Natural killer cell (primary cell): ENCODE measurements around the gene BEST2. TPM values are rescaled to one million over a fixed set of nuclear protein-coding genes. Genes with fewer than 3 reads are reported as not detected.

ENCODE experiments used
- ATAC-seq, 3 donors: fragments of 150-1000 bp in 2 of 3; fragments of 200-7000 bp in 1 of 3; cut with Tn5 transposase; 1 replicate in 1 of 3; 2 replicates in 2 of 3; pipeline ENCODE4 v1.10.0; 2021; ENCODE audit warnings: mild to moderate bottlenecking in 2 of 3, moderate library complexity in 2 of 3
- DNase-seq, 2 donors: peaks; one replicate each; pipeline versions ENCODE4 v3.0.0 to v3.0.0-alpha.2; 2013 to 2021; ENCODE audit warnings: mixed read lengths in 1 of 2
- H3K27ac ChIP-seq: one replicate; pipeline ENCODE4 v1.5.1; 2013; ENCODE audit warnings: mild to moderate bottlenecking, low read length
- H3K27me3 ChIP-seq: one replicate; pipeline ENCODE4 v1.6.1; 2013; ENCODE audit warnings: low read length; ENCODE audit not compliant: control insufficient read depth, insufficient read depth
- H3K36me3 ChIP-seq: one replicate; pipeline ENCODE4 v1.6.1; 2013; ENCODE audit warnings: low read length; ENCODE audit not compliant: control insufficient read depth, insufficient read depth
- H3K4me1 ChIP-seq: one replicate; pipeline ENCODE4 v1.6.1; 2013; ENCODE audit warnings: low read length; ENCODE audit not compliant: control insufficient read depth, insufficient read depth
- H3K4me3 ChIP-seq: one replicate; pipeline ENCODE4 v1.5.1; 2013; ENCODE audit warnings: low read length
- H3K9me3 ChIP-seq: one replicate; pipeline ENCODE4 v1.6.1; 2013; ENCODE audit warnings: low read length; ENCODE audit not compliant: control insufficient read depth, insufficient read depth
- H3K27ac Mint-ChIP-seq, 2 donors: one replicate each; pipeline ENCODE4 v1.8.0; 2022; ENCODE audit warnings: mild to moderate bottlenecking in 2 of 2, mixed read lengths in 2 of 2, moderate library complexity in 1 of 2
- H3K27me3 Mint-ChIP-seq, 2 donors: one replicate each; pipeline ENCODE4 v1.8.0; 2022; ENCODE audit warnings: low read depth in 2 of 2, mixed read lengths in 2 of 2
- H3K36me3 Mint-ChIP-seq: one replicate; pipeline ENCODE4 v1.8.0; 2022; ENCODE audit warnings: mixed read lengths
- H3K4me1 Mint-ChIP-seq, 2 donors: one replicate each; pipeline ENCODE4 v1.8.0; 2022; ENCODE audit warnings: mixed read lengths in 2 of 2
- H3K4me3 Mint-ChIP-seq: one replicate; pipeline ENCODE4 v1.8.0; 2022; ENCODE audit warnings: mild to moderate bottlenecking, moderate library complexity, mixed read lengths
- H3K9me3 Mint-ChIP-seq, 2 donors: one replicate each; pipeline ENCODE4 v1.8.0; 2022; ENCODE audit warnings: mixed read lengths in 2 of 2
- CTCF ChIP-seq: fragments of 200-600 bp; IDR thresholded peaks from one replicate; pipeline ENCODE4 v1.8.0; 2022; ENCODE audit warnings: antibody characterized with exemption
- WGBS: methylation state at CpG from one replicate; pipeline ENCODE4 v1.1.7; 2013; ENCODE audit warnings: missing lambda C conversion rate; ENCODE audit not compliant: insufficient coverage; 5-methylcytosine and 5-hydroxymethylcytosine counted together
- intact Hi-C: fragments of 100-400 bp; cut with micrococcal nuclease; formaldehyde crosslinking; loops from one replicate; pipeline ENCODE4 v1.14.2; 2022
- total RNA-seq, 4 donors: library from RNA; stranded (reverse); fragments of 120-200 nt in 1 of 4; gene quantifications; one replicate each; pipeline versions ENCODE4 v1.2.3 to v1.2.4, GENCODE V29; 2013 to 2022

Gene BEST2
- total RNA-seq, 3 donors from 2014 or later (not counting 1 experiment from before 2014, with no cell fraction given) = not detected

GRCh38 chr19:12727745-12728433 lies 23.7 kb upstream of the BEST2 start:
- H3K36me3 ChIP-seq = peaks cover 31% of the 10 kb centered on the region
- no peak for ATAC-seq
- intact Hi-C loops = no loop called here
- H3K27ac ChIP-seq = no peak overlapping the region
- no peaks in the 10 kb centered on the region for H3K9me3 ChIP-seq
- Mint-ChIP-seq H3K4me3 (no peak overlapping the region), H3K27me3 (no peaks in the 10 kb centered on the region), H3K9me3 (no peaks in the 10 kb centered on the region), H3K27ac (no peak overlapping the region), H3K4me1 (peaks cover 28 to 35% of the 10 kb centered on the region in 2 donors), H3K36me3 (no peaks in the 10 kb centered on the region)
- no peak for DNase-seq
- H3K4me3 ChIP-seq = no peak overlapping the region
- no peaks in the 10 kb centered on the region for H3K27me3 ChIP-seq
- peaks cover 39% of the 10 kb centered on the region for H3K4me1 ChIP-seq
- WGBS = 98% methylated on average over 9 of the region's 9 CpGs
- TF ChIP-seq CTCF = no peak

GRCh38 chr19:12730064-12730463 lies 21.5 kb upstream of the BEST2 start:
- peaks cover 39% of the 10 kb centered on the region for H3K4me1 ChIP-seq

GRCh38 chr19:12731337-12731736 lies 20.3 kb upstream of the BEST2 start:
- TF ChIP-seq CTCF = no peak
- intact Hi-C loops = no loop called here

More at GRCh38 chr19:12730064-12730463, 21.5 kb upstream of the BEST2 start:
- ATAC-seq (no peak), DNase-seq (no peak)
- no peaks in the 10 kb centered on the region for H3K27me3 ChIP-seq
- Mint-ChIP-seq H3K4me1 (peaks cover 24 to 32% of the 10 kb centered on the region in 2 donors), H3K4me3 (no peak overlapping the region), H3K27ac (peak overlapping the region; percentile 29 to 52), H3K36me3 (no peaks in the 10 kb centered on the region), H3K27me3 (no peaks in the 10 kb centered on the region), H3K9me3 (no peaks in the 10 kb centered on the region)
- 81% methylated on average over 3 of the region's 3 CpGs for WGBS
- no peak overlapping the region for H3K4me3 ChIP-seq
- intact Hi-C loops = no loop called here
- peaks cover 31% of the 10 kb centered on the region for H3K36me3 ChIP-seq
- TF ChIP-seq CTCF = no peak
- H3K27ac ChIP-seq = no peak overlapping the region
- no peaks in the 10 kb centered on the region for H3K9me3 ChIP-seq

More at GRCh38 chr19:12731337-12731736, 20.3 kb upstream of the BEST2 start:
- 95% methylated on average over 24 of the region's 24 CpGs for WGBS
- Histone ChIP-seq H3K36me3 (peaks cover 31% of the 10 kb centered on the region), H3K9me3 (no peaks in the 10 kb centered on the region), H3K4me1 (peaks cover 43% of the 10 kb centered on the region), H3K27ac (no peak overlapping the region), H3K4me3 (no peak overlapping the region), H3K27me3 (no peaks in the 10 kb centered on the region)
- ATAC-seq = no peak
- H3K27me3 Mint-ChIP-seq = no peaks in the 10 kb centered on the region
- H3K4me1 Mint-ChIP-seq = peaks cover 24 to 32% of the 10 kb centered on the region in 2 donors
- no peaks in the 10 kb centered on the region for H3K36me3 Mint-ChIP-seq
- DNase-seq = no peak
- no peaks in the 10 kb centered on the region for H3K9me3 Mint-ChIP-seq
- no peak overlapping the region for H3K4me3 Mint-ChIP-seq
- no peak overlapping the region for H3K27ac Mint-ChIP-seq
